ENCODE results near the gene TMOD2. TPM values are rescaled to one million over a fixed set of nuclear protein-coding genes. Genes with fewer than 3 reads are reported as not detected.
A peak's percentile ranks its signal among the peaks of the same experiment; 100 is the strongest.

TMOD2 gene
- total and polyA plus RNA-seq, 2 donors (not counting 1 experiment from before 2014, with no cell fraction given) = 7.0 to 11.2 TPM

DNA sequence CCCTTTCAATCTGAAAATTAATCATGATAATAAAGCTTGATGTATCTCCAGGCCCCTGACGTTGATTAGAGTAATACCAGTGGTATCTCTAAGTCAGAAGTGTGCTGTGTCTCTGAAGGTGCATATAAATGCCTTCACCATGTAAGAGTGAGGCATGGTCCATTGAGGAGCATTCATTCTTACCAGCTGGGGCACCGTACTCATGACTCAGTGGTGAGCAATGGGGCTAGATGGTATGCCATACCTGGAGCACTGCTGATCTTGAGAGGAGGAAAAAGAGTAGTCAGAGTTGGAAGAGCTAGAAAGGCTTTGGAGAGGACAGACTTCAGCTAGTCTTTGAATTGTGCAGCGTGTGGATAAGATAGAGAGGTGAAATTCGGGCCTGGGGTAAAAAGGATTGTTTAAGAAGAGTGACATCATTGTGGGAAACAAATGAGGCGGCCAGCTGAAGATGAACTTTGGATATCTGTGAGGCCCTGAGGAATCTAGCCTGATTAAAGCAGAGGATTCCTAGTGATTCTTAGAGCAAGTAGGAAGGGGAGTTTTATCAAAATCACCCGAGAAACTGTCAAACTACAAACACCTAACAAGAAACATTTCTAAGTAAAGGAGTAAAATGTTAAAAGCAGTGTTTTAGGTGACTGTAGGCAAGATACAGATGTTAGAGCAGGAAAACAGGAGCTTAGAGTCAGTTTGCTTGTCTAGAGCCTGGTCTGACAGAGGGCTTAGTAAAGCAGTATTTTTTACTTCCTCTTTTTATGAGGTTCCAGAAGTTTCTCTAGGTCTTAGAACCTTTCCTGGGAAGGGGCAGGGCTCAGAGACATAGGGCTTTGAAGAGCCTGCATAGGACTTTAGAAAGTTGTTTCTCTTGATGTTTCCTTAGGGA lies 91.7 kb downstream of the TMOD2 start:
- H3K9ac ChIP-seq (ENCODE audit: insufficient read depth, low read length) = no peak overlapping the region
- H3K79me2 ChIP-seq (ENCODE audit: control insufficient read depth, insufficient read depth, low read length) = peaks cover 93% of the 10 kb centered on the region
- peaks cover 2% of the 10 kb centered on the region for H4K20me1 ChIP-seq (ENCODE audit: control insufficient read depth, extremely low read depth, insufficient read depth, low read length)
- H3K4me2 ChIP-seq (ENCODE audit: extremely low read depth, insufficient read depth, low read length) = no peak overlapping the region
- peaks cover 20% of the 10 kb centered on the region for H3K4me1 ChIP-seq (ENCODE audit: control insufficient read depth, extremely low read depth, insufficient read depth, low read length)
- no peak overlapping the region for H2AFZ ChIP-seq (ENCODE audit: low read length)
- TF ChIP-seq EZH2 (IDR thresholded peaks at IDR 0.05; ENCODE audit: low read length, missing control alignments) = no peak
- TF ChIP-seq, protein P1, sequence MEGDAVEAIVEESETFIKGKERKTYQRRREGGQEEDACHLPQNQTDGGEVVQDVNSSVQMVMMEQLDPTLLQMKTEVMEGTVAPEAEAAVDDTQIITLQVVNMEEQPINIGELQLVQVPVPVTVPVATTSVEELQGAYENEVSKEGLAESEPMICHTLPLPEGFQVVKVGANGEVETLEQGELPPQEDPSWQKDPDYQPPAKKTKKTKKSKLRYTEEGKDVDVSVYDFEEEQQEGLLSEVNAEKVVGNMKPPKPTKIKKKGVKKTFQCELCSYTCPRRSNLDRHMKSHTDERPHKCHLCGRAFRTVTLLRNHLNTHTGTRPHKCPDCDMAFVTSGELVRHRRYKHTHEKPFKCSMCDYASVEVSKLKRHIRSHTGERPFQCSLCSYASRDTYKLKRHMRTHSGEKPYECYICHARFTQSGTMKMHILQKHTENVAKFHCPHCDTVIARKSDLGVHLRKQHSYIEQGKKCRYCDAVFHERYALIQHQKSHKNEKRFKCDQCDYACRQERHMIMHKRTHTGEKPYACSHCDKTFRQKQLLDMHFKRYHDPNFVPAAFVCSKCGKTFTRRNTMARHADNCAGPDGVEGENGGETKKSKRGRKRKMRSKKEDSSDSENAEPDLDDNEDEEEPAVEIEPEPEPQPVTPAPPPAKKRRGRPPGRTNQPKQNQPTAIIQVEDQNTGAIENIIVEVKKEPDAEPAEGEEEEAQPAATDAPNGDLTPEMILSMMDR (conservative IDR thresholded peaks at IDR 0.05 in 1 of 2, IDR thresholded peaks at IDR 0.05 in 1 of 2; ENCODE audit: low read depth in 1 of 2, low read length in 2 of 2) = no peak
- no peaks in the 10 kb centered on the region for H3K36me3 ChIP-seq (ENCODE audit: control insufficient read depth, insufficient read depth, low read length)
- no peak overlapping the region for H3K27ac ChIP-seq (ENCODE audit: insufficient read depth, low read length)
- H3K9me3 ChIP-seq (ENCODE audit: control insufficient read depth, insufficient read depth, low read depth, low read length) = no peaks in the 10 kb centered on the region
- peak in 1 of 2 donors; percentile 82 for DNase-seq (ENCODE audit: low read depth in 2 of 2)
- no peak overlapping the region for H3K4me3 ChIP-seq (replicated peaks in 1 of 4; ENCODE audit: control extremely low read depth in 1 of 4, insufficient read depth in 1 of 4, low read depth in 3 of 4, low read length in 4 of 4)
- H3K27me3 ChIP-seq (ENCODE audit: control insufficient read depth, insufficient read depth, low read length) = no peaks in the 10 kb centered on the region

DNA sequence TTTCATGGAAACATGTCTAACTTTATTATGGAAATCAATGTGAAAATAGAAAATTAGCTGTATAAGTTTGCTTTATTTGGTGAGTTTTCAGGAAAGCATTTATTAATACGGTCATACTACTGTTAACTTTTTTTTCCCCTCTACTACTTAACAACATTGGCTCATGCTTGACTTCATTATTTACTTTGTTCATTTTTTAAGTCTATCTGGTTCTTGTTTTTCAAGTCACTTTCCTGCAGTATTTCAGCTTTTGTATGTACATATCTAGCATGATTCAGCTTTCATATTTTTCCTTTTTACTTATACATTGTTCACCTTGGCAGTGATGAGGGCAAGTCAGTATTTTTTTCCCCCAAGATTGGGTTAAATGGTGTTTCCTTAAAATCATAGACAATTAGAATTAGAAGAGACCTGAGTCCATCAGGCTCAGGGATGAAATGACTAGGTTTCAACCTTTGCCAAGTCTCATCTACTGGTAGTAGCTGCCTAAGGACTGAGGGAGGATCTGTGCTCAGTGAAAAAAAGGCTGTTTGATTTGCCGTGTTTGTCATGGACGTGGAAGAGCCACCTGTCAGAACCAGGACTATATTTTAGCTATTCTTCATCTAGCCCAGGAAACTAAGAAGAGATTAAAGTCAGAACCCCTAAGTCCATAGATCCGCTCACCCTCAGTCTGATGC lies 93.5 kb downstream of the TMOD2 start:
- Histone ChIP-seq H3K27ac (ENCODE audit: insufficient read depth, low read length) (peak overlapping the region; percentile 59), H3K4me2 (ENCODE audit: extremely low read depth, insufficient read depth, low read length) (no peak overlapping the region), H2AFZ (ENCODE audit: low read length) (no peak overlapping the region), H3K9ac (ENCODE audit: insufficient read depth, low read length) (no peak overlapping the region), H3K4me1 (ENCODE audit: control insufficient read depth, extremely low read depth, insufficient read depth, low read length) (peaks cover 19% of the 10 kb centered on the region), H3K4me3 (replicated peaks in 1 of 4; ENCODE audit: control extremely low read depth in 1 of 4, insufficient read depth in 1 of 4, low read depth in 3 of 4, low read length in 4 of 4) (no peak overlapping the region), H3K36me3 (ENCODE audit: control insufficient read depth, insufficient read depth, low read length) (no peaks in the 10 kb centered on the region), H3K79me2 (ENCODE audit: control insufficient read depth, insufficient read depth, low read length) (peaks cover 93% of the 10 kb centered on the region), H4K20me1 (ENCODE audit: control insufficient read depth, extremely low read depth, insufficient read depth, low read length) (no peaks in the 10 kb centered on the region), H3K27me3 (ENCODE audit: control insufficient read depth, insufficient read depth, low read length) (no peaks in the 10 kb centered on the region), H3K9me3 (ENCODE audit: control insufficient read depth, insufficient read depth, low read depth, low read length) (no peaks in the 10 kb centered on the region)
- no peak for TF ChIP-seq EZH2 (IDR thresholded peaks at IDR 0.05; ENCODE audit: low read length, missing control alignments)
- TF ChIP-seq, protein P1 (conservative IDR thresholded peaks at IDR 0.05 in 1 of 2, IDR thresholded peaks at IDR 0.05 in 1 of 2; ENCODE audit: low read depth in 1 of 2, low read length in 2 of 2) = no peak
- DNase-seq (ENCODE audit: low read depth in 2 of 2) = no peak

DNA sequence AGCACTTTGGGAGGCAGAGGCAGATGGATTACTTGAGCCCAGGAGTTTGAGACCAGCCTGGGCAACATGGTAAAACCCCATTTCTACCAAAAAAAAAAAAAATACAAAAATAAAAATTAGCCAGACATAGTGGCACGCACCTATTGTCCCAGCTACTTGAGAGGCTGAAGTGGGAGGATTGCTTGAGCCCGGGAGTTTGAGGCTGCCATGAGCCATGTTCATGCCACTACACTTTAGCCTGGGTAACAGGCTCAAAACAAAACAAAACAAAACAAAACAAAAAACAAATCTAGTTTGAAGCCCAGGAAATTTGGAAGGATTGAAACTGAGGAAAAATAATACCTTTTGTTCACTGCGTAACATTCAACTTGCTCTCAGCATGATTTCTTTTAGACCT lies 94.7 kb downstream of the TMOD2 start:
- no peak overlapping the region for H2AFZ ChIP-seq (ENCODE audit: low read length)
- DNase-seq (ENCODE audit: low read depth in 2 of 2) = no peak
- peaks cover 19% of the 10 kb centered on the region for H3K4me1 ChIP-seq (ENCODE audit: control insufficient read depth, extremely low read depth, insufficient read depth, low read length)
- H3K9me3 ChIP-seq (ENCODE audit: control insufficient read depth, insufficient read depth, low read depth, low read length) = no peaks in the 10 kb centered on the region
- no peaks in the 10 kb centered on the region for H3K27me3 ChIP-seq (ENCODE audit: control insufficient read depth, insufficient read depth, low read length)
- TF ChIP-seq, protein P1 (conservative IDR thresholded peaks at IDR 0.05 in 1 of 2, IDR thresholded peaks at IDR 0.05 in 1 of 2; ENCODE audit: low read depth in 1 of 2, low read length in 2 of 2) = no peak
- no peak for TF ChIP-seq EZH2 (IDR thresholded peaks at IDR 0.05; ENCODE audit: low read length, missing control alignments)
- H3K9ac ChIP-seq (ENCODE audit: insufficient read depth, low read length) = no peak overlapping the region
- H3K36me3 ChIP-seq (ENCODE audit: control insufficient read depth, insufficient read depth, low read length) = no peaks in the 10 kb centered on the region
- peaks cover 94% of the 10 kb centered on the region for H3K79me2 ChIP-seq (ENCODE audit: control insufficient read depth, insufficient read depth, low read length)
- no peaks in the 10 kb centered on the region for H4K20me1 ChIP-seq (ENCODE audit: control insufficient read depth, extremely low read depth, insufficient read depth, low read length)
- peak overlapping the region; percentile 75 for H3K4me2 ChIP-seq (ENCODE audit: extremely low read depth, insufficient read depth, low read length)
- peak overlapping the region; percentile 59 for H3K27ac ChIP-seq (ENCODE audit: insufficient read depth, low read length)
- no peak overlapping the region for H3K4me3 ChIP-seq (replicated peaks in 1 of 4; ENCODE audit: control extremely low read depth in 1 of 4, insufficient read depth in 1 of 4, low read depth in 3 of 4, low read length in 4 of 4)

Data from fibroblast of lung (primary cell).